Measurements from ENCODE around the gene MAS1.

DNA sequence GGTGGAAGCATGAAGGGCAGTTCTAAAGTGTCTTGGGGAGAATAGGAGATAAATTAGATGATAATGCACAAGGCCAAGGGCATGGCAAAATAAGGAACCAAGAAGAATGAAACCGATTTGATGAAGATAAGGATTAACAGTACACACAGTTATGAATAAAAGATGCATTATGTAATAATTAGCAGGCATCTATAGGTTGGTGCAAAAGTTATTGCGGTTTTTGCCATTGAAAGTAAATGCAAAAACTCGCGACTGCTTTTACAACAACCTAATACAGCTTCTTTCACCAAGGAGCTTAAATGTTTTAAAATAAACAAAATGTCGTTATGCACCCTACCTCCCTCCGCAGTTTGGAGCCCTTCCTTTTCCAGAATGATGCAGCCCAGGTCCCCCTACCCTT, 29.0 kb downstream of the MAS1 start:
- TF ChIP-seq, protein P1, sequence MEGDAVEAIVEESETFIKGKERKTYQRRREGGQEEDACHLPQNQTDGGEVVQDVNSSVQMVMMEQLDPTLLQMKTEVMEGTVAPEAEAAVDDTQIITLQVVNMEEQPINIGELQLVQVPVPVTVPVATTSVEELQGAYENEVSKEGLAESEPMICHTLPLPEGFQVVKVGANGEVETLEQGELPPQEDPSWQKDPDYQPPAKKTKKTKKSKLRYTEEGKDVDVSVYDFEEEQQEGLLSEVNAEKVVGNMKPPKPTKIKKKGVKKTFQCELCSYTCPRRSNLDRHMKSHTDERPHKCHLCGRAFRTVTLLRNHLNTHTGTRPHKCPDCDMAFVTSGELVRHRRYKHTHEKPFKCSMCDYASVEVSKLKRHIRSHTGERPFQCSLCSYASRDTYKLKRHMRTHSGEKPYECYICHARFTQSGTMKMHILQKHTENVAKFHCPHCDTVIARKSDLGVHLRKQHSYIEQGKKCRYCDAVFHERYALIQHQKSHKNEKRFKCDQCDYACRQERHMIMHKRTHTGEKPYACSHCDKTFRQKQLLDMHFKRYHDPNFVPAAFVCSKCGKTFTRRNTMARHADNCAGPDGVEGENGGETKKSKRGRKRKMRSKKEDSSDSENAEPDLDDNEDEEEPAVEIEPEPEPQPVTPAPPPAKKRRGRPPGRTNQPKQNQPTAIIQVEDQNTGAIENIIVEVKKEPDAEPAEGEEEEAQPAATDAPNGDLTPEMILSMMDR (IDR thresholded peaks at IDR 0.05; ENCODE audit: extremely low read depth in 1 of 2, insufficient read depth in 1 of 2, low read depth in 1 of 2, low read length in 2 of 2): no peak
- TF ChIP-seq POLR2A (IDR thresholded peaks at IDR 0.05; ENCODE audit: low read depth, low read length): no peak
- TF ChIP-seq, protein P2, sequence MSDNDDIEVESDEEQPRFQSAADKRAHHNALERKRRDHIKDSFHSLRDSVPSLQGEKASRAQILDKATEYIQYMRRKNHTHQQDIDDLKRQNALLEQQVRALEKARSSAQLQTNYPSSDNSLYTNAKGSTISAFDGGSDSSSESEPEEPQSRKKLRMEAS (IDR thresholded peaks at IDR 0.05; ENCODE audit: insufficient read depth, insufficient read length): no peak
